ENCODE data around the gene NR1H2. TPM values are rescaled to one million over a fixed set of nuclear protein-coding genes. Genes with fewer than 3 reads are reported as not detected.

NR1H2 gene
- total RNA-seq, 4 donors from 2014 or later: 45.3 to 115 (median 61.4) TPM

- Histone ChIP-seq H3K27me3 (no peaks in the 10 kb centered on the region), H3K4me1 (no peaks in the 10 kb centered on the region), H3K9me3 (no peaks in the 10 kb centered on the region), H3K36me3 (no peaks in the 10 kb centered on the region), H3K4me3 (peak overlapping the region; percentile 38 to 45), H3K27ac (peak overlapping the region; percentile 82 to 88)
- TF ChIP-seq, protein P1, sequence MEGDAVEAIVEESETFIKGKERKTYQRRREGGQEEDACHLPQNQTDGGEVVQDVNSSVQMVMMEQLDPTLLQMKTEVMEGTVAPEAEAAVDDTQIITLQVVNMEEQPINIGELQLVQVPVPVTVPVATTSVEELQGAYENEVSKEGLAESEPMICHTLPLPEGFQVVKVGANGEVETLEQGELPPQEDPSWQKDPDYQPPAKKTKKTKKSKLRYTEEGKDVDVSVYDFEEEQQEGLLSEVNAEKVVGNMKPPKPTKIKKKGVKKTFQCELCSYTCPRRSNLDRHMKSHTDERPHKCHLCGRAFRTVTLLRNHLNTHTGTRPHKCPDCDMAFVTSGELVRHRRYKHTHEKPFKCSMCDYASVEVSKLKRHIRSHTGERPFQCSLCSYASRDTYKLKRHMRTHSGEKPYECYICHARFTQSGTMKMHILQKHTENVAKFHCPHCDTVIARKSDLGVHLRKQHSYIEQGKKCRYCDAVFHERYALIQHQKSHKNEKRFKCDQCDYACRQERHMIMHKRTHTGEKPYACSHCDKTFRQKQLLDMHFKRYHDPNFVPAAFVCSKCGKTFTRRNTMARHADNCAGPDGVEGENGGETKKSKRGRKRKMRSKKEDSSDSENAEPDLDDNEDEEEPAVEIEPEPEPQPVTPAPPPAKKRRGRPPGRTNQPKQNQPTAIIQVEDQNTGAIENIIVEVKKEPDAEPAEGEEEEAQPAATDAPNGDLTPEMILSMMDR (IDR thresholded peaks at IDR 0.05): no peak
- TF ChIP-seq POLR2A (IDR thresholded peaks at IDR 0.05): peak in 1 of 2 donors; percentile 47
- peak; percentile 60 to 77 for DNase-seq
- intact Hi-C loops (cut with DNase I; ENCODE audit: low total_unique reads): loop anchor here (10.0 kb wide), 1 partner anchor 416 kb away; the partner anchor contains the start of gene GPR32
Measured at GRCh38 chr19:50358483-50359327, 17.6 kb upstream of the NR1H2 start.

GRCh38 chr19:50359328-50359818, 16.9 kb upstream of the NR1H2 start:
- no peak for DNase-seq
- TF ChIP-seq, protein P1 (IDR thresholded peaks at IDR 0.05): no peak
- no peak for TF ChIP-seq POLR2A (IDR thresholded peaks at IDR 0.05)
- no peaks in the 10 kb centered on the region for H3K4me1 ChIP-seq
- intact Hi-C loops (cut with DNase I; ENCODE audit: low total_unique reads): loop anchor here (10.0 kb wide), 1 partner anchor 415 kb away; the partner anchor contains the start of gene GPR32
- H3K27me3 ChIP-seq: no peaks in the 10 kb centered on the region
- H3K36me3 ChIP-seq: no peaks in the 10 kb centered on the region
- H3K4me3 ChIP-seq: no peak overlapping the region
- no peaks in the 10 kb centered on the region for H3K9me3 ChIP-seq
- no peak overlapping the region for H3K27ac ChIP-seq

GRCh38 chr19:50361290-50362029, 14.8 kb upstream of the NR1H2 start:
- H3K9me3 ChIP-seq: no peaks in the 10 kb centered on the region
- no peaks in the 10 kb centered on the region for H3K36me3 ChIP-seq
- H3K4me3 ChIP-seq: no peak overlapping the region
- intact Hi-C loops (cut with DNase I; ENCODE audit: low total_unique reads): no loop called here
- H3K4me1 ChIP-seq: no peaks in the 10 kb centered on the region
- no peak for DNase-seq
- TF ChIP-seq, protein P1 (IDR thresholded peaks at IDR 0.05): no peak
- TF ChIP-seq POLR2A (IDR thresholded peaks at IDR 0.05): no peak
- H3K27ac ChIP-seq: no peak overlapping the region
- no peaks in the 10 kb centered on the region for H3K27me3 ChIP-seq

DNA sequence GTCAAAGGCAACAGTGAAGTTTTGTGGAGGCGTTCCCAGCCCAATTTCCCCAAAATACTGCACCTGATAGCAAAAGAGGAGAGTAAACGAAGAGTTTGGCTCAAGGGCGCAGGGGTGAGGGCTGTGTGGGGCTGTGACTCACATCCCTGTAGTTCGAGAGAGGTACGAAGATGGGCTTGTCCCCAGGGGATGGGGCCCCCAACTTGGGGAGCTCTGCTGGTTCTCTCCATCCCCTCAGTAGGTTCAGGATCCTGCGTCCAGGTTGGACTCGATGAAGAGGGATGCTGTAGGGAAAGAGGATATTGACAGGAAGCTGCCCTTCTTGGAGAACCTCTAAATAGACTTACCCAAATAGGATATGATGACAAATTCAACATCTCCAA, 14.2 kb upstream of the NR1H2 start:
- H3K4me3 ChIP-seq: no peak overlapping the region
- intact Hi-C loops (cut with DNase I; ENCODE audit: low total_unique reads): no loop called here
- TF ChIP-seq, protein P1 (IDR thresholded peaks at IDR 0.05): no peak
- no peak overlapping the region for H3K27ac ChIP-seq
- H3K36me3 ChIP-seq: no peaks in the 10 kb centered on the region
- DNase-seq: no peak
- no peaks in the 10 kb centered on the region for H3K4me1 ChIP-seq
- no peaks in the 10 kb centered on the region for H3K9me3 ChIP-seq
- no peaks in the 10 kb centered on the region for H3K27me3 ChIP-seq

Data from uterus (tissue), 4 donors.